Vagina (tissue), 2 donors: ENCODE data around the gene GSTO2.

Experiments used
- POLR2A ChIP-seq, 2 donors: fragments of 450-650 bp; IDR thresholded peaks; one replicate each; pipeline ENCODE4 v1.6.1; 2017; ENCODE audit warnings: antibody characterized with exemption in 2 of 2, mild to moderate bottlenecking in 2 of 2, moderate library complexity in 2 of 2
- POLR2AphosphoS5 ChIP-seq, 2 donors: sonication (generic); formaldehyde crosslinking; IDR thresholded peaks; one replicate each; pipeline ENCODE4 v1.9.0; 2017; ENCODE audit warnings: antibody characterized with exemption in 2 of 2, mild to moderate bottlenecking in 2 of 2, low read depth in 1 of 2; ENCODE audit not compliant: insufficient read depth in 1 of 2
- TF ChIP-seq, protein P1 (sequence below), 3 experiments: fragments of 450-650 bp in 2 of 3; fragments of 200-600 bp in 1 of 3; sonication (generic) in 1 of 3; IDR thresholded peaks; one replicate each; pipeline ENCODE4 v1.5.1; 2017 to 2019; ENCODE audit warnings: antibody characterized with exemption in 3 of 3, mild to moderate bottlenecking in 2 of 3, moderate library complexity in 2 of 3

DNA sequence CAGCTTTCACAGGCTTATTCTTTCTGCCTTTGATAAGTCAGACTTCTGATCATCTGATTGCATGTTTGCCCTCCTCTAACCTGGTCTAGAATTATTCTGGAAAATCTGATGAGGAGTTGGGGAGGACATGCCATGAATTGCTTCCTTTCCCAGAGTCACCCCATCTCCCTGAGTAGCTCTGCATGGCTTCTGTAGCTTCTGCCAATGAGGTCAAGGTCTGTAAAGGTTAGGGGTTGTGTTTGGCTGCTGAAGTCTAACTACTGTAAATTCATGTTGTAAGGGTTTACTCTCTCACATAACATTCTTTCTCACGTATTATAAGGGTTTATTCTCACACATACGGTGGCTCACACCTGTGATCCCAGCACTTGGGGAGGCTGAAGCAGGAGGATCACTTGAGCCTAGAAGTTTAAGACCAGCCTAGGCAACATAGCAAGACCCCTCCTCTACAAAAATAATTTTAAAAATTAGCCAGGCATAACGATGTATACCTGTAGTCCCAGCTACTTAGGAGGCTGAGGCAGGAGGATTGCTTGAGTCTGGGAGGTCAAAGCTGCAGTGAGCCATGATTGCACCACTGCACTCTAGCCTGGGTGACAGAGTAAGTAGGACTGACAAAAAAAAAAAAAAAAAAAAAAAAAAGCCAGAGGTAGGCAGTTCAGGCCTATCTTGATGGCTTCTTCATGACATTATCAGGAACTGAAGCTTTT, 10.7 kb downstream of the GSTO2 start:
- TF ChIP-seq POLR2A (IDR thresholded peaks at IDR 0.05) (no peak), POLR2AphosphoS5 (IDR thresholded peaks at IDR 0.05; ENCODE audit: insufficient read depth in 1 of 2, low read depth in 1 of 2) (no peak)
- TF ChIP-seq, protein P1, sequence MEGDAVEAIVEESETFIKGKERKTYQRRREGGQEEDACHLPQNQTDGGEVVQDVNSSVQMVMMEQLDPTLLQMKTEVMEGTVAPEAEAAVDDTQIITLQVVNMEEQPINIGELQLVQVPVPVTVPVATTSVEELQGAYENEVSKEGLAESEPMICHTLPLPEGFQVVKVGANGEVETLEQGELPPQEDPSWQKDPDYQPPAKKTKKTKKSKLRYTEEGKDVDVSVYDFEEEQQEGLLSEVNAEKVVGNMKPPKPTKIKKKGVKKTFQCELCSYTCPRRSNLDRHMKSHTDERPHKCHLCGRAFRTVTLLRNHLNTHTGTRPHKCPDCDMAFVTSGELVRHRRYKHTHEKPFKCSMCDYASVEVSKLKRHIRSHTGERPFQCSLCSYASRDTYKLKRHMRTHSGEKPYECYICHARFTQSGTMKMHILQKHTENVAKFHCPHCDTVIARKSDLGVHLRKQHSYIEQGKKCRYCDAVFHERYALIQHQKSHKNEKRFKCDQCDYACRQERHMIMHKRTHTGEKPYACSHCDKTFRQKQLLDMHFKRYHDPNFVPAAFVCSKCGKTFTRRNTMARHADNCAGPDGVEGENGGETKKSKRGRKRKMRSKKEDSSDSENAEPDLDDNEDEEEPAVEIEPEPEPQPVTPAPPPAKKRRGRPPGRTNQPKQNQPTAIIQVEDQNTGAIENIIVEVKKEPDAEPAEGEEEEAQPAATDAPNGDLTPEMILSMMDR (IDR thresholded peaks at IDR 0.05): no peak
